A673 (cell line): ENCODE measurements around the gene HOXA3. TPM values are rescaled to one million over a fixed set of nuclear protein-coding genes. Genes with fewer than 3 reads are reported as not detected.

Experiments used
- BruUV-seq: library from RNA; stranded (reverse); fragments of 400-500 nt; replicated peaks from 2 replicates; lab custom pipeline; 2021; lab: Mats Ljungman, UMichigan
- CTCF ChIA-PET: fragments of 300-600 bp; sonication (Branson Sonifier 250); formaldehyde crosslinking; loops from one replicate; lab custom pipeline; 2022; ENCODE audit warnings: antibody characterized with exemption; lab: Charles Lee
- POLR2A ChIA-PET: fragments of 300-600 bp; sonication (Branson Sonifier 250); formaldehyde crosslinking; loops from one replicate; lab custom pipeline; 2022; ENCODE audit warnings: antibody characterized with exemption; ENCODE audit not compliant: low non-redundant PET; lab: Charles Lee
- DNase-seq: peaks from one replicate; pipeline ENCODE4 v3.0.0-alpha.2; 2015; ENCODE audit warnings: low spot score
- H3K27ac ChIP-seq: fragments of 200-600 bp; sonication (generic); 2 replicates; pipeline ENCODE4 v1.5.1; 2016; ENCODE audit warnings: mixed run types, low read depth, mild to moderate bottlenecking, mixed read lengths, antibody characterized with exemption, low read length; ENCODE audit not compliant: poor library complexity, severe bottlenecking
- H3K27me3 ChIP-seq: fragments of 200-600 bp; sonication (generic); replicated peaks from 2 replicates; pipeline ENCODE4 v1.6.1; 2017; ENCODE audit warnings: mixed run types, low read depth, mild to moderate bottlenecking, mixed read lengths, antibody characterized with exemption, low read length; ENCODE audit not compliant: insufficient read depth, poor library complexity
- H3K36me3 ChIP-seq: fragments of 200-600 bp; sonication (generic); 2 replicates; pipeline ENCODE4 v1.6.1; 2016; ENCODE audit warnings: mixed run types, mild to moderate bottlenecking, mixed read lengths, antibody characterized with exemption, low read length; ENCODE audit not compliant: insufficient read depth, poor library complexity, severe bottlenecking
- H3K4me1 ChIP-seq: fragments of 200-600 bp; sonication (generic); 2 replicates; pipeline ENCODE4 v1.6.1; 2017; ENCODE audit warnings: mixed run types, mild to moderate bottlenecking, mixed read lengths, antibody characterized with exemption, low read length; ENCODE audit not compliant: insufficient read depth, poor library complexity, severe bottlenecking
- H3K4me3 ChIP-seq: fragments of 200-600 bp; sonication (generic); 2 replicates; pipeline ENCODE4 v1.5.1; 2016; ENCODE audit warnings: low read depth, mixed run types, mild to moderate bottlenecking, mixed read lengths, low read length; ENCODE audit not compliant: poor library complexity, severe bottlenecking
- H3K9me3 ChIP-seq: fragments of 200-600 bp; sonication (generic); 2 replicates; pipeline ENCODE4 v1.6.1; 2016; ENCODE audit warnings: mixed run types, low read depth, mild to moderate bottlenecking, mixed read lengths, antibody characterized with exemption, low read length; ENCODE audit not compliant: poor library complexity, severe bottlenecking
- EZH2 ChIP-seq: fragments of 200-600 bp; sonication (generic); IDR thresholded peaks from 2 replicates; pipeline ENCODE4 v1.6.1; 2017; ENCODE audit warnings: borderline replicate concordance, low read depth, mild to moderate bottlenecking, mixed read lengths, antibody characterized with exemption, low read length; ENCODE audit not compliant: poor library complexity, severe bottlenecking
- intact Hi-C: fragments of 100-400 bp; cut with micrococcal nuclease; formaldehyde crosslinking; loops from one replicate; pipeline ENCODE4 v1.10.0; 2022; ENCODE audit not compliant: unreplicated experiment
- total RNA-seq: library from RNA; stranded (reverse); gene quantifications from 2 replicates; pipeline ENCODE4 v1.2.3, GENCODE V29; 2021
- TF ChIP-seq, protein P1 (sequence below): fragments of 300-800, 200-600 bp; sonication (generic); conservative IDR thresholded peaks from 2 replicates; pipeline ENCODE4 v1.5.1; 2017; ENCODE audit warnings: low read depth, mild to moderate bottlenecking, antibody characterized with exemption, low read length, moderate library complexity, mixed read lengths

Gene HOXA3
- total RNA-seq, 1 experiment from 2014 or later, result not detected

DNA sequence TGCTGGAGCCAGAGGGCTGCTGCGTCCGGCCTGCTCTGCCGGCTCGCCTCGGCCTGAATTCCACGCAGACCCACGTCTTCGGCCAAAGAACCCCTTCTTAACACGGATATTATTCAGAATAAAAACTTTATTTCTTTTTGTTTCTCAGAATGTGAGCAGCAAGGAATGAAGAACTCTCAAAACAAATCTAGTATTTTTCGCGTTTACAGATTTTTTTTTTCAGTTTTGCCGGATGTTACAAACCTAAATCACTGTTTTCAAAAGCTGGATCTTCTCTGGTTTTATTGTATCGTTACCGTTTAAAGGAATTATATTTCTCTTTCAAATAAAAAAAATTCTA is 45.5 kb downstream of the HOXA3 start:
- TF ChIP-seq EZH2, result no peak
- TF ChIP-seq, protein P1, sequence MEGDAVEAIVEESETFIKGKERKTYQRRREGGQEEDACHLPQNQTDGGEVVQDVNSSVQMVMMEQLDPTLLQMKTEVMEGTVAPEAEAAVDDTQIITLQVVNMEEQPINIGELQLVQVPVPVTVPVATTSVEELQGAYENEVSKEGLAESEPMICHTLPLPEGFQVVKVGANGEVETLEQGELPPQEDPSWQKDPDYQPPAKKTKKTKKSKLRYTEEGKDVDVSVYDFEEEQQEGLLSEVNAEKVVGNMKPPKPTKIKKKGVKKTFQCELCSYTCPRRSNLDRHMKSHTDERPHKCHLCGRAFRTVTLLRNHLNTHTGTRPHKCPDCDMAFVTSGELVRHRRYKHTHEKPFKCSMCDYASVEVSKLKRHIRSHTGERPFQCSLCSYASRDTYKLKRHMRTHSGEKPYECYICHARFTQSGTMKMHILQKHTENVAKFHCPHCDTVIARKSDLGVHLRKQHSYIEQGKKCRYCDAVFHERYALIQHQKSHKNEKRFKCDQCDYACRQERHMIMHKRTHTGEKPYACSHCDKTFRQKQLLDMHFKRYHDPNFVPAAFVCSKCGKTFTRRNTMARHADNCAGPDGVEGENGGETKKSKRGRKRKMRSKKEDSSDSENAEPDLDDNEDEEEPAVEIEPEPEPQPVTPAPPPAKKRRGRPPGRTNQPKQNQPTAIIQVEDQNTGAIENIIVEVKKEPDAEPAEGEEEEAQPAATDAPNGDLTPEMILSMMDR, result no peak
- Histone ChIP-seq H3K36me3 (no peaks in the 10 kb centered on the region), H3K9me3 (no peaks in the 10 kb centered on the region), H3K4me1 (no peaks in the 10 kb centered on the region), H3K27me3 (peaks cover 100% of the 10 kb centered on the region), H3K27ac (no peak overlapping the region), H3K4me3 (no peak overlapping the region)
- intact Hi-C loops, result no loop called here
- no peak for DNase-seq
- BruUV-seq, result no TSS peak
- ChIA-PET POLR2A (no interaction called here), CTCF (no interaction called here)

DNA sequence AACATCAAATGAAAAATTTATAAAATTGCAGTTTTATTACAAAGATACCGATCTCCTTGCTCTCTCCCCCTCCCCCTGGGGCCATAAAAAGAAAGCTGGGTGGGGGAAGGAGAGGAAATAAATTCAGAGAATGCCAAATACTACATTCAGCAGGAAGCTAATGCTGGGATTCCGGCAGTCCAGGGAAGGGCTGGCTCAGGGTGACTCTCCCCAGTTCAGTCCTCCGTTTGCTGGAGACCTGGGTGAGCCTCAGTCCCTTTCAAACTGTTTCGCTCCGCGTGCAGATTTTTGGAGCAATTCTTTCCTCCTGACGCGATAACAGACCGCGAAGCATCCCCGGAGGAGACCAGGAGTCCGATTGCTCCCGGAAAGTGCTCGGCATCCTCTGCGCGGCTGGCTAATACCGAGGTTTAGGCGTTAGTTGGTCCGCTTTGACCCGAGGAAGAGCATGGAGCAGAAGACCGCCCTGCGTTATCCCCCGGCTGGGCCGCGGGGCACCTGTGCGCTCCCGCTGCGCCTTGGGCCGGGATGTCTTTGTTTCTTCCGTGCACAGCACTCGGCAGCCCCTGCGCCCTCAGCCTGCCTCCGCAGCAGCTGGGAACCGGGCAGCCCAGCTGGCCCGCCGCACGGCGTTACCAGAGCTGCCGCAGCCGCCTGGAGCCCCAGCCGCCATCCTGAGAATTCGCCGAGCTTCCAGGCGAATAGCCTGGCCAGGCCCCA is 46.0 kb downstream of the HOXA3 start:
- CTCF ChIA-PET, result no interaction called here
- no peaks in the 10 kb centered on the region for H3K36me3 ChIP-seq
- no peak overlapping the region for H3K27ac ChIP-seq
- no peak overlapping the region for H3K4me3 ChIP-seq
- intact Hi-C loops, result no loop called here
- H3K9me3 ChIP-seq, result no peaks in the 10 kb centered on the region
- POLR2A ChIA-PET, result no interaction called here
- DNase-seq, result no peak
- H3K4me1 ChIP-seq, result no peaks in the 10 kb centered on the region
- TF ChIP-seq EZH2, result peak; percentile 70
- TF ChIP-seq, protein P1, result no peak
- BruUV-seq, result no TSS peak
- H3K27me3 ChIP-seq, result peaks cover 100% of the 10 kb centered on the region

DNA sequence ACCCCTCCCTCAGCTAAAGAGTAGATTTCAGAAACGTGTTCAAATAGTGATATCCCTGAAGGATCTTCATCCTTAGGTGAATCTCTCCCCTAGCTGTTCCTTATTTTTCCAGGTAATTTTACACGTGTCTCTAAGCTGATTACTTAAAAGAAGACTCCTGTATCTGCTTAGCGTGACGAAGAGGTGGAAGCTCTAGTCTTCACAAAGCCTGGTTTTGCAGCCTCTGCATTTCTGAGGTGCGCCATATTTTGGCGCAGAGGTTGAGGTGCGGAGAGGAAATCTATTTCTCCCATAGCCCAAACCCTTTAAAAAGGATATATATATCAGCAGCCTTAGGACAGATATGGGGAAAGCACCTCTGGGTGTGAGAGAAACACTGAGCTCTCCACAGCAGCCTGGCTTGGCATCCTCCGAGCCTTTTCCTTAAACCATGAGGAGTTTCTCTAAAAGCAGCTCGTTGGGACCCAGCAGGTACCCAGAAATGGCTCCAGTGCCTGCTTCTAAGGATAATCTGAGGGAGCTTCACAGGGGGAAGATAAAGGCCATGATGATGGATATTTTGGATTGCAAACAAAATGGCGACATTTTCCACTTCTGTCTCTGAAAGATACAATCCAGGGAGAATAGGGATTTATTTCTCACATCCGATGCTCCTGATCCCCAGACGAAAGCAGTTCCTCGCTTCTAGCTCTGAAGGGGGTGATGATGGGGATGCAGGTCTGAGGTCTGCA is 46.9 kb downstream of the HOXA3 start:
- Histone ChIP-seq H3K4me1 (no peaks in the 10 kb centered on the region), H3K27ac (no peak overlapping the region), H3K4me3 (no peak overlapping the region), H3K9me3 (no peaks in the 10 kb centered on the region), H3K36me3 (no peaks in the 10 kb centered on the region), H3K27me3 (peaks cover 100% of the 10 kb centered on the region)
- TF ChIP-seq EZH2, result no peak
- TF ChIP-seq, protein P1, result no peak
- ChIA-PET POLR2A (no interaction called here), CTCF (no interaction called here)
- DNase-seq, result no peak
- intact Hi-C loops, result no loop called here
- BruUV-seq, result no TSS peak
